ENCODE results near the gene CAMTA1. TPM values are rescaled to one million over a fixed set of nuclear protein-coding genes. Genes with fewer than 3 reads are reported as not detected.

CAMTA1 gene
- total and polyA plus RNA-seq, 9 of the 15 experiments (the other 6 are each of a cell fraction or from before 2014, with no cell fraction given): 43.9 to 161 (median 65.9) TPM

DNA sequence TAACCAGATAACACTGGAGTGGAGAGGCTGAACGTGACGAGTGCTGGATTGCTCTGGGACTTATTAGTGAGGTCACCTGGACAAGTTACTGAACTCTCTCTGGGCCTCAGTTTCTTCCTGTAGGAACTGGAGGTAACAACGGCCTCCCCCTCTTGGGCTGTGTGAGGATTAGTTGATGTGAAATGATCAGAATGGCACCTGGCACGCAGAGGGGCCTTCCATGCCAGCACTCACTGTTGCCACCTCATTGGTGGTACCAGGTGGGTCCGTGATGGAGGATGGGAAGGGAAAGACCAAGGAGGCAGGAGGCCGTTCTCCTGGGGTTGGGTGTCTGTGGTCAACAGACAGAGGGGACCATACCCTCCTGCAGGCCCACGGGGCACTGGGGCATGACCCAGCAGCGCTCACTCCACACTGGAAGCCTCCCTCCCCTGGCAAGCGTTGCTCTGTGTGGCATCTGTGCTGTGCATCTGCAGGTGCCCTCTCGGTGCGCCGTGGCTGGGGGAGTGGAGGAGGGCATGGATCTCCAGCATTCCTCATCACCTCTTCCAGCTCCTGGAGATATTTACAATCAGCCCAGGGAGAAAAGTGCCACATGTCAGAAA, 636.3 kb downstream of the CAMTA1 start (continued):
- TF ChIP-seq, protein P1, sequence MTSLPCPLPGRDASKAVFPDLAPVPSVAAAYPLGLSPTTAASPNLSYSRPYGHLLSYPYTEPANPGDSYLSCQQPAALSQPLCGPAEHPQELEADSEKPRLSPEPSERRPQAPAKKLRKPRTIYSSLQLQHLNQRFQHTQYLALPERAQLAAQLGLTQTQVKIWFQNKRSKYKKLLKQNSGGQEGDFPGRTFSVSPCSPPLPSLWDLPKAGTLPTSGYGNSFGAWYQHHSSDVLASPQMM (CRISPR knock-in tag; IDR thresholded peaks at IDR 0.05): no peak

DNA sequence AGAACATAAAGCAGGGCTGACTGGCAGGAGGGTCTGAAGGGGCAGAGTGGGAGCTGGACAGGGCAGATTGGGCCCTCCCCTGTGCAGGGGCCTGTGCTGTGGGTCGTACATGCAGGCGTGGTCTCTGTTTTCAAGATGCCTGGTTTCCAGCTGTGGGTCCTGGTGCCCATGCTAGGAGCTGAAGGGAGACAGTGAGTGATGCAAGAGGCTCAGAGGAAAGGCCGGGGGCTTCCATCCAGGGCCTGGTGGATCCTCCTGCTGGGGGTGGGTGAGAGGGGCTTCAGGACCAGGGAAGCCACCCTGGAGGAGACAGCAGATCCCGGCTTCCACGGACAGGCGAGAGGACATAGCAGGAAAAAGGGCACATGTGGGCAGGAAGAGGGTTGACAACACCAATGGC, 636.8 kb downstream of the CAMTA1 start:
- Histone ChIP-seq H4K20me1 (replicated peaks; ENCODE audit: control insufficient read depth, insufficient read depth, low read length) (peaks cover 9% of the 10 kb centered on the region; the same call in 1 of the 2 replicates), H2AFZ (ENCODE audit: low read depth, low read length) (no peak overlapping the region), H3K4me1 (replicated peaks in 1 of 2; ENCODE audit: control insufficient read depth in 2 of 2, insufficient read depth in 2 of 2, low read length in 2 of 2) (no peaks in the 10 kb centered on the region), H3K4me2 (ENCODE audit: insufficient read depth, low read length) (no peak overlapping the region), H3K9ac (ENCODE audit: insufficient read depth in 1 of 2, low read depth in 2 of 2, low read length in 2 of 2) (no peak overlapping the region), H3K4me3 (no peak overlapping the region), H3K36me3 (ENCODE audit: control insufficient read depth, insufficient read depth, low read length) (no peaks in the 10 kb centered on the region), H3K27me3 (ENCODE audit: control insufficient read depth in 2 of 2, insufficient read depth in 2 of 2, low read length in 2 of 2) (peaks cover 6 to 40% of the 10 kb centered on the region in 2 experiments; a peak in 3 of 5 replicates), H3K9me1 (ENCODE audit: control insufficient read depth, insufficient read depth, low read length) (no peaks in the 10 kb centered on the region), H3K9me3 (replicated peaks; ENCODE audit: control insufficient read depth, insufficient read depth, low read depth, low read length) (no peaks in the 10 kb centered on the region), H3K27ac (ENCODE audit: extremely low read depth, low read depth, low read length) (no peak overlapping the region), H3K79me2 (ENCODE audit: control insufficient read depth, insufficient read depth, low read length) (no peaks in the 10 kb centered on the region)
- no peak for DNase-seq (ENCODE audit: extremely low read depth in 1 of 4, low spot score in 3 of 4)
- in situ Hi-C loops (cut with MboI) (no loop called here), intact Hi-C loops (cut with micrococcal nuclease) (no loop called here)
- TF ChIP-seq EGR1 (conservative IDR thresholded peaks at IDR 0.05): no peak
- TF ChIP-seq KLF1 (tag; IDR thresholded peaks at IDR 0.05): no peak
- TF ChIP-seq ZNF263 (CRISPR knock-in tag; IDR thresholded peaks at IDR 0.05; ENCODE audit: borderline replicate concordance): no peak
- POLR2A ChIA-PET: no interaction called here
- WGBS (ENCODE audit: insufficient coverage, low coverage, missing lambda C conversion rate): 0% methylated on average over 6 of the region's 6 CpGs
- no peak for FAIRE-seq
- BruUV-seq (replicated peaks): no TSS peak
- CTCF ChIA-PET (ENCODE audit: low intra/inter-chr PET ratio): no interaction called here
- ATAC-seq: no peak
